Measurements from ENCODE around the gene OR56B1. TPM values are rescaled to one million over a fixed set of nuclear protein-coding genes. Genes with fewer than 3 reads are reported as not detected.

OR56B1 gene
- total RNA-seq, 1 donor from 2014 or later = not detected

DNA sequence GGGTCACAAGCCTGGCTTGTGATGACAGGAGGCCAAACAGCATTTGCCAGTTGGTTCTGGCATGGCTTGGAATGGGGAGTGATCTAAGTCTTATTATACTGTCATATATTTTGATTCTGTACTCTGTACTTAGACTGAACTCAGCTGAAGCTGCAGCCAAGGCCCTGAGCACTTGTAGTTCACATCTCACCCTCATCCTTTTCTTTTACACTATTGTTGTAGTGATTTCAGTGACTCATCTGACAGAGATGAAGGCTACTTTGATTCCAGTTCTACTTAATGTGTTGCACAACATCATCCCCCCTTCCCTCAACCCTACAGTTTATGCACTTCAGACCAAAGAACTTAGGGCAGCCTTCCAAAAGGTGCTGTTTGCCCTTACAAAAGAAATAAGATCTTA lies 843 bp downstream of the OR56B1 start:
- H3K36me3 Mint-ChIP-seq (ENCODE audit: low read depth) = peaks cover 2% of the 10 kb centered on the region
- no peak overlapping the region for H3K4me3 Mint-ChIP-seq (ENCODE audit: unreplicated experiment)
- TF ChIP-seq, protein P1, sequence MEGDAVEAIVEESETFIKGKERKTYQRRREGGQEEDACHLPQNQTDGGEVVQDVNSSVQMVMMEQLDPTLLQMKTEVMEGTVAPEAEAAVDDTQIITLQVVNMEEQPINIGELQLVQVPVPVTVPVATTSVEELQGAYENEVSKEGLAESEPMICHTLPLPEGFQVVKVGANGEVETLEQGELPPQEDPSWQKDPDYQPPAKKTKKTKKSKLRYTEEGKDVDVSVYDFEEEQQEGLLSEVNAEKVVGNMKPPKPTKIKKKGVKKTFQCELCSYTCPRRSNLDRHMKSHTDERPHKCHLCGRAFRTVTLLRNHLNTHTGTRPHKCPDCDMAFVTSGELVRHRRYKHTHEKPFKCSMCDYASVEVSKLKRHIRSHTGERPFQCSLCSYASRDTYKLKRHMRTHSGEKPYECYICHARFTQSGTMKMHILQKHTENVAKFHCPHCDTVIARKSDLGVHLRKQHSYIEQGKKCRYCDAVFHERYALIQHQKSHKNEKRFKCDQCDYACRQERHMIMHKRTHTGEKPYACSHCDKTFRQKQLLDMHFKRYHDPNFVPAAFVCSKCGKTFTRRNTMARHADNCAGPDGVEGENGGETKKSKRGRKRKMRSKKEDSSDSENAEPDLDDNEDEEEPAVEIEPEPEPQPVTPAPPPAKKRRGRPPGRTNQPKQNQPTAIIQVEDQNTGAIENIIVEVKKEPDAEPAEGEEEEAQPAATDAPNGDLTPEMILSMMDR (IDR thresholded peaks at IDR 0.05) = no peak
- peaks cover 21% of the 10 kb centered on the region for H3K27me3 Mint-ChIP-seq (ENCODE audit: low read depth)
- H3K27ac Mint-ChIP-seq (ENCODE audit: unreplicated experiment) = no peak overlapping the region
- H3K4me1 Mint-ChIP-seq (ENCODE audit: low read depth) = no peaks in the 10 kb centered on the region
- peaks cover 9% of the 10 kb centered on the region for H3K9me3 Mint-ChIP-seq (ENCODE audit: low read depth)
- DNase-seq (ENCODE audit: low spot score) = no peak

DNA sequence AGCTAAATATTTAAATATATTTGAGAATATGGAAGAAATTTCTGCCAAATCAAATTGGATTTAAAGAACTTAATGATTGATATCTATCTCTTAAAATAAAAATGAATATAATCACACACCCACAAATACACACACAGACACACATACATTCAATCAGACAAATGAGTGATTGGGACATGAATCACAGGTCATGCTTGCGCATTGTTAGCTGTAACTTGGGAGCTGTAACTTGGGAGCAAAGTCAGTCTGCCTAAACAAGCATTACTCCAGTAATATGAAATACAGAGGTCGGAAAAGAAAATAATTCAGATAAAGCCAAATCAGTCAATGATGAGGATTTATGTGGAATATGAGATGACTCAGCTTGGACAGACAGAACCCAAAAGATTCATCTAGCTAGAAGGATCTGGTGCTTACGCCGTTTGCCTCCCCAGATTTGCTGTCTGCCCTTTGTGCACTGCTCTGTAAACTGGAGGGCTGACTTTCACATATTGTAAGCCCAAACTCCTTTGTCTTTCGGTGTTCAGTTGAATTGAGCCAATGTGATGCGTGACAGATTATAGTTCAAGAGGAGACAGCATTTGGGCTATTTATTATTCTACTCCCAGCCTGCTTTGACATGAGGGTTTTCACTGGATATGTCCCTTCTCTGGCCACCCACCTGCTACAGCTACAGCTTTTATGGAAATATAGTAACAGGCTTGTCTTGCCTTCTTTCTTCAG lies 1.6 kb downstream of the OR56B1 start:
- Mint-ChIP-seq H3K27me3 (ENCODE audit: low read depth) (peaks cover 23% of the 10 kb centered on the region), H3K36me3 (ENCODE audit: low read depth) (peaks cover 3% of the 10 kb centered on the region), H3K27ac (ENCODE audit: unreplicated experiment) (no peak overlapping the region), H3K4me3 (ENCODE audit: unreplicated experiment) (no peak overlapping the region), H3K9me3 (ENCODE audit: low read depth) (peaks cover 13% of the 10 kb centered on the region), H3K4me1 (ENCODE audit: low read depth) (no peaks in the 10 kb centered on the region)
- TF ChIP-seq, protein P1 (IDR thresholded peaks at IDR 0.05) = no peak
- DNase-seq (ENCODE audit: low spot score) = no peak

DNA sequence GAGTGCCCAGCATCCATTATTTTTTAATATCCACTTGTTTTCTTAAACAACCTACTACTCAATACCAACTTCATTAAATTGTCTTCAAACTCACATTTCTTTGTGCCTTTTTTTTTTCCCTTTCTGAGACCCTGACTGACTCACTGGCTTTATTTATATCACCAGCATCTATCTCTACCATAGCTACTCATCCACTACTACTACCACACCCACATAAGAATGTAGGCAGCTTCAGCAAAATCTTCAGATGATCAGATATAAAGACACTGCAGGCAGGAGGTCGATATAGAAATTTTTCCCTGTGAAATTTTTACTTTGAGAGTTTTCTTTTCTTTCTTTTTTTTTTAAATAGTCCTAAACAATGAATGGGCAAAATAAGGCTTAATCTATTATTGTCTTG lies 2.2 kb downstream of the OR56B1 start:
- peaks cover 29% of the 10 kb centered on the region for H3K27me3 Mint-ChIP-seq (ENCODE audit: low read depth)
- DNase-seq (ENCODE audit: low spot score) = no peak
- no peaks in the 10 kb centered on the region for H3K4me1 Mint-ChIP-seq (ENCODE audit: low read depth)
- H3K9me3 Mint-ChIP-seq (ENCODE audit: low read depth) = peaks cover 13% of the 10 kb centered on the region
- H3K36me3 Mint-ChIP-seq (ENCODE audit: low read depth) = peaks cover 3% of the 10 kb centered on the region
- H3K27ac Mint-ChIP-seq (ENCODE audit: unreplicated experiment) = no peak overlapping the region
- TF ChIP-seq, protein P1 (IDR thresholded peaks at IDR 0.05) = no peak
- no peak overlapping the region for H3K4me3 Mint-ChIP-seq (ENCODE audit: unreplicated experiment)

DNA sequence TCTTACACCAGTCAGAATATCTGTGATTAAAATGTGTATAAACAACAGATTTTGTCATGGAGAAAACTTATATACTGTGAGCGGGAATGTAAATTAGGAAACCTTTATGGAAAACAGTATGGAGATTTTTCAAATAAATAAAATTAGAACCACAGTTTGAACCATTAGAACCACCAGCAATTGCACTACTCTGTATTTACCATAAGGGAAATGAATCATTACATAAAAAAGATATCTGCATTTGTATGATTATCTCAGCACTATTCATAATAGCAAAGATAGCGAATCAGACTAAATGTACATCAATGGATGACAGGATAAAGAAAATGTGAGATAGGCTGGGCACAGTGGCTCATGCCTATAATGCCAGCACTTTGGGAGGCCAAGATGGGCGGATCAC lies 10.4 kb downstream of the OR56B1 start:
- TF ChIP-seq, protein P1 (IDR thresholded peaks at IDR 0.05) = no peak
- DNase-seq (ENCODE audit: low spot score) = no peak
- Mint-ChIP-seq H3K27me3 (ENCODE audit: low read depth) (peaks cover 42% of the 10 kb centered on the region), H3K36me3 (ENCODE audit: low read depth) (peaks cover 3% of the 10 kb centered on the region), H3K9me3 (ENCODE audit: low read depth) (peaks cover 7% of the 10 kb centered on the region), H3K4me3 (ENCODE audit: unreplicated experiment) (no peak overlapping the region), H3K27ac (ENCODE audit: unreplicated experiment) (no peak overlapping the region), H3K4me1 (ENCODE audit: low read depth) (no peaks in the 10 kb centered on the region)

DNA sequence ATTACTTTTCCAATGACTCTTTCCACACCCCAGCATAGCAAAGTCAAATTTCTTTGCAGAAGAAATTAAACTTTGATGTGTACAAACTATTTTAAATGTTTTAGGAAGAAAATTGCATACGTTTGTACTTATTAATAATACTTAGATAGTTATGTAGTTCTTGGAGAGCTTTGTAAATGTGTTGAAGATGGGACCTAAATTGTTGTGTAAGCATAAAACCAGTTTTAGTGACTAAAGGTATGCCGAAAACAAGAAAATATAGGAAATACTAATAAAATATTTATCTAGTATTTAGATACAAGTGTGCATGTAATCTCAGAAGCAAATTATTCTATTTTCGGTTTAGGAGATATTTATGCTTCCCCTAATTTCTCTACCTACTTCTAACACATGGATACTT lies 13.6 kb downstream of the OR56B1 start:
- Mint-ChIP-seq H3K27me3 (ENCODE audit: low read depth) (peaks cover 34% of the 10 kb centered on the region), H3K4me3 (ENCODE audit: unreplicated experiment) (no peak overlapping the region), H3K27ac (ENCODE audit: unreplicated experiment) (no peak overlapping the region), H3K4me1 (ENCODE audit: low read depth) (no peaks in the 10 kb centered on the region), H3K9me3 (ENCODE audit: low read depth) (no peaks in the 10 kb centered on the region), H3K36me3 (ENCODE audit: low read depth) (no peaks in the 10 kb centered on the region)
- DNase-seq (ENCODE audit: low spot score) = no peak
- TF ChIP-seq, protein P1 (IDR thresholded peaks at IDR 0.05) = no peak

All from chondrocyte (in vitro differentiated cells).